GM19468 (cell line): ENCODE data around the gene SLC25A14.
A peak's percentile ranks its signal among the peaks of the same experiment; 100 is the strongest.

Experiments
- ATAC-seq: cut with Tn5 transposase; IDR thresholded peaks from one replicate; pipeline ENCODE4 v1.9.1; 2021; ENCODE audit warnings: mild to moderate bottlenecking, moderate library complexity, moderate number of reproducible peaks; ENCODE audit not compliant: unreplicated experiment; ENCODE audit errors: extremely low read depth

SLC25A14 gene

DNA sequence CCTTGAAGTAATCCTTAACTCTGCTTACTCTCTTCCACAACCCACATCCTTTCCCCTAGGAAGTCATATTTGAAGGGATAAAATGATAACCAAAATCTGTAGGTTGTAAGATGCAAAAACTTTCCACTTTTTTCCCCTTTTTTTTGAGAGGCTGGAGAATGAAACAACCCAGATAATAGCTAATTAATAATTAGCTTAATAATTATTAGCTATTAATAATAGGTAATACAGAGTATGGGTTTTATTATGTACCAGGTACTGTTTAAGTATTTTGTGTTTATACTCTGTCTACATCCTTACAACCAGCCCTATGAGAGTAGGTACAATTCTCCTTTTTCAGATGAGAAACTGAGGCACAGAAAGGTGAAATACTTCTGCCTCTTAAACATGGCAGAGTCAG is 36.4 kb downstream of the SLC25A14 start:
- ATAC-seq = no peak

DNA sequence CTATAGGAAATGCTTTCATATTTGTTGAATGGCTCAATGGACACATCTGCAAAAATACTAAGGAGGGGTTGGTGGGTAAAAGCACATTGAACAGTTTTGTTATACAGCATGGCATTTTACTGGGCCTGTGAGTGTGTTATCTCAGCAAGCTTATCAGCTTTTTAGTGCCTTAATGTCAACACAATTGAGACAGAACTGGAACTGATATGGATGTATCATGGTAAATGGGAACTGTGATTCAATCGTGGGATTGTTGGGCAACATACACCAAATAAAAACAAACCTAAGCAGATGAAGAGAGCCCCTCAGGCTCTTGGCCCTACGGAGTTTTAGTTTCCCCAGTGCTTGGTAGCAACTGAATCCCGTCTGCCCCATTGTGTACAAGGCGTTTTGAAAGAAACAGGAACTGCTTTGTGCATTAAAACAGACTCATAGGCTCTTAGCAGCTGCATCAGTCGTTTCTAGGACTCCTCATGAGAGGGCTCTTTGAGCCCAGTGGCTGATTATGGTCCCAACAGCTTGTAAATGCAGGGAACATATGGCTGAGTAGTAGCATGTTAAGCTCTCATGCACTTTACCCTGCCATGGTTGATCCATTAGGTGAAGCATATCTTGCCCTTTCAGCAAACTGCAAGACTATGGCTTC is 38.4 kb downstream of the SLC25A14 start:
- ATAC-seq = no peak

DNA sequence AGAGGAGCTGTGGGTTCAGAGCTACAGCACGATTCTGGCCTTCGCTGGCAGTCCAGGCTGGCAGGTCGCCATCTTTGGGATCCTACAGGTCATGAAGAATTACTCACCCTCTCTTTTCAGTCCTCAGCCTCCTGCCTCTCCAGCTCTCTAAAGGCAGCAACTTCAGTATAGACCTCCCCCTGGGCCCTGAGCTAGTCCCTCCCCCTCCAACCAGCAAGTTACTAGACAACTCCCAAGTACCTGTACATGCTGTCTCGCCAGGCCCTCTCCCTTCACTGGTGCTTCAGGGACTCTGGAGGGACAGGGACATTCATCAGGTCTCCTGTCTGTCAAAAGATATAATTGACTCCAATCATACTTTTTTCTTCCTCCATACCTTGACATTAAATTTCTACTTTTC is 45.8 kb downstream of the SLC25A14 start, which contains the start of gene GPR119:
Gene GPR119, minus strand, starts transcription at position 155 of the 400 bp plus-strand sequence. CDS start 227 bp downstream, outside the sequence.
- no peak for ATAC-seq

GRCh38 chrX:130386408-130386808 is 46.7 kb downstream of the SLC25A14 start:
- no peak for ATAC-seq

DNA sequence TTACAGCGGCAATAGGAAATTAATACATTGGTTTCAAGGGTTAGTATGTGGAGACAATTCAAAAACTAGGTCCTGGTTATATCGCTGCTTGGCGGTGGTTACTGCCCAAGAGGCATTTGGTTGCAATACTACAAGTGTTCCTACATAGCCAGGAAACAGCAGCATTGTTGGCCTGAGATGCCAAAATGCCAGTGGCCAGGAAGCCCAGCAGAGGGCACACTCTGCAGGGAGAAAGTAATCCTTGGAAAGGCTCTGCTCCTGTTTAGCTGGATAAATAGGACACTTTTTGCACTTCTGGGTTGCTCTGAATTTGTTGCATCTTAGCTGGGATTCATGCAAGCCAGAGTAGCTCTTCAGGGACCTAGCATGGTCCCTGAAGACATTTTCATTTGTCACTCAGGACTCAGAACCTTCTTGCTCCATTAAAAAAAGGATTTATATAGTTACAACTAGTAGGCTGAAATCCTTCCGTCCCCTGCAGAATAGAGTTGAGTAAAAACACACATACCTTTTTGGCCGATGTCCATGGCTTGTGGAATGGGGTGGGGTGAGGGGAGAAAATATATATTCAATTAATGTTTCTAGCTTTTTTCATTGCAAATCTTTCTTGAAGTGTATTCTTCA is 53.8 kb downstream of the SLC25A14 start:
- ATAC-seq = no peak

DNA sequence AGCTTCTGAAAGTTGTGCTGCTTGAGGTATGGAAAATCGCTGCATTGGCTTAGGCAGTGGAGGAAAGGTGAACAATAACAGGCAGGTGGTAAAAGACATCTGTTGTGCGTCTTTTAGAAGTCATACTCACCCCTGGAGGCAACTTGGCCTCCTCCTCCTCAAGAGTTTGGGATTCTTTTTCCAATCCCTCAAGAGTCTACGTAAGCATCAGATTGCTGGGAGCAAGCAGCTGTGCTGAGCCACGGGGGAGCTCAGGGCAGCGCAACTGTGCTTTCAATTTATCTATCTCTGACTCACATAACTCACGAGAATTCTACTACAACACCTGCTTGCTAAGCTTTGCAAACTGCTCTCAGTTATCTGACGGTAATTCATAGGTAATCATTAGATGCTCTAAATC is 55.6 kb downstream of the SLC25A14 start:
- ATAC-seq = no peak

DNA sequence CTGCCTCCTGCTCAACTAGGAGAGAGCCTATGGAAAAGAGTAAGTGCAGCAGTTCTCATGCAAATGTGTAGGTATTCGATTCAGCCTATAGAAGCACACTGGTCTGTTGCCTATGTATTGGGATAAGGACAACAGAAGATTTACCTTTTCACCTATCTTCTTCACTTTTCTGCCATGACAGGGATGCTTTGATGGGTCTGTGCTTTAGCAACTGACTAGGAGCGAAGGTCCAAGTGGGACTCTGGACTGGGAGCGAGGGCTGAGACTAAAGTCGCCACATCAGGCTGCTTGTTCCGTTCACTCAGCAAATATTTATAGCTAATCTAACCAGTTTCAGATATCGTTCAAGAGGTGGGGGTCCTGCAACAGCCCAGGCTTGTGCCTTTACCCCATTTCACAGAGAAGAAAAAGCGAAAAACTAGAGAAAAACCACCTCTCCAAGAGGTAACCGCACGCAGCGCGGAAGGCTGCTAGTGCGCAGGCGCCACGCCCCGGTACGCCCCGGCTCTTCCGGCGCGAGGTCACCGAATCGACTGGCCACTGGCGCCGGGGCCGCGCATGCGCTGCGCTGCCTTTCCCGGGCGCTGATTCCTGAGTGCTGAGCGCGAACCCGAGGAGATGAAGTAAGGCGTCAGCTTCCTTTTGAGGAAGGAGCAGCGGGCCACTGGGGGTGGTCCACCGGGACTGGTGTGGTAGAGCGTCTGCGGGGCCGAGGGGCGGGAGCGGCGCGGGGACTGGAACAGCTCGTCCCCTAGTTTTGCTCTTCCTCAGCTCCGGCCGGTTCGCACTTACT is 61.9 kb downstream of the SLC25A14 start, which contains the start of gene RBMX2:
Gene RBMX2, plus strand, starts transcription at position 573 of the 793 bp plus-strand sequence. Its CDS starts 46 bp downstream, at position 619.
- ATAC-seq = peak; percentile 87

DNA sequence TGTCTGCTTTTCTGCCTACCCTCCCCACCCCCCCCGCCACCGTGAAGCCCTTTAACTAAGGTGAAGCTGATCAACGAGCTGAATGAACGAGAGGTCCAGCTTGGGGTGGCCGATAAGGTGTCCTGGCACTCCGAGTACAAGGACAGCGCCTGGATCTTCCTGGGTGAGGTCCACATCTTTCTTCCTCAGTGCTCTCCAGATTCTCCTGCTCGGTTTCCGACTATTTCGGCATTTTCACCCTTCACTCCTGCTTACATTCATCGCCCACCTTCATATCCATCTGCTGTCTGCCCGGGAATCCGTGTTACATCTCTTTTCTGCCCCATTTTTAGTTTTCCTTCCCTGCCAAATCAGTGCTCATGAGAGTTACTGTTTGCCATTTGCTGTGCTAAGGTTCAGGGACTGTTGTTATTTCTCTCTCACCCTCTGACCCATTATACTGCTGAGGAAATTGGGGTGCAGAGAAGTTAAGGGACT is 62.5 kb downstream of the SLC25A14 start:
- no peak for ATAC-seq

DNA sequence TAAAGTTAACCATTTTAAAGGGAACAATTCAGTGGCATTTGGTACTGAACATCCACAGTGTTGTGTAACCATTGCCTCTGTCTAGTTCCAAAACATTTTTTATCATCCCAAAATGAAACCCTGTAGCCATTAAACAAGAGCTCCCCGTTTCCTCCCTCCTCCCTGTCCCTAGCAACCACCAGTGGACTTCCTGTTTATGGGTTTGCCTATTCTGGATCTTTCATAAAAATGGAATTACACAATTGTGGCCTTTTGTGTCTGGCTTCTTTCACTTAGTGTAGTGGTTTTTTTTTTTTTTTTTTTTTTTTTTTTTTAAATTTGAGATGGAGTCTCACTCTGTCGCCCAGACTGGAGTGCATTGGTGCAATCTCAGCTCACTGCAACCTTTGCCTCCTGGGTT is 73.7 kb downstream of the SLC25A14 start:
- ATAC-seq = no peak

GRCh38 chrX:130414800-130415199 is 75.1 kb downstream of the SLC25A14 start:
- ATAC-seq = no peak

DNA sequence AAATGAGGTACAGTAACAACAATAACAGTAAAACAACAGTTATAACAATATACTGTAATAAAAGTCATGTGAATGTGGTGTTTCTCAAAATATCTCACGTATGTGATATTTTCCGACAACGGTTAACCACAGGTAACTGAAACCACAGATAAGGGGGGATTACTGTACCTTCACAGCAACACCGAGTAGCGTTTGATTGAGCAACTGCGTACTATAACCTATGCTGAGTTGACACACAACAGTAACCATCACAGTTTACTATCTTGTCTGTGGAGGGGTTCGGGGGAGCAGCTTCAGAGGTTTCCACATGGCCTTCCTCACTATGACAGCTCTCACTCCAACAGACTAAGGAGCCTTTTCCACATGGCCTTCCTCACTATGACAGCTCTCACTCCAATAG is 75.5 kb downstream of the SLC25A14 start:
- ATAC-seq = no peak

DNA sequence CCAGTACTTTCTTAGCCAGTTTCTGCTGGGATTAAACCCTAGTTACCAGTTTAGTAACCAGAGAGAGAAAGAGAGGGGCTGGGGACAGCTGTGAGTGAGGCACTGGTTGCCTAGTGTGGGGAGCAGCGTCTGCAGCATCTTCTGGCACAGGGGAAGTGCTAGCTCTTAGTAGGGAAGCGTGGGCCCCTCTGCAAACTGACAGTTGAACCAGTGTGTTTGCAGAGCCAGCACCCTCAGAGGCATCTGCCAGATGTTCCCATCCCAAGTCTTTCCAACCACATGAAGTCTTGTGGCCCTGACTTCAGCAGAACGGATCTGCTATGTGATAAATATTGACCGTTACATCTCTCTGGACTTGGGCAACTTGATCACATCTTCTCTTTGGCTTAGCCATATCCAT is 77.1 kb downstream of the SLC25A14 start:
- ATAC-seq = no peak

DNA sequence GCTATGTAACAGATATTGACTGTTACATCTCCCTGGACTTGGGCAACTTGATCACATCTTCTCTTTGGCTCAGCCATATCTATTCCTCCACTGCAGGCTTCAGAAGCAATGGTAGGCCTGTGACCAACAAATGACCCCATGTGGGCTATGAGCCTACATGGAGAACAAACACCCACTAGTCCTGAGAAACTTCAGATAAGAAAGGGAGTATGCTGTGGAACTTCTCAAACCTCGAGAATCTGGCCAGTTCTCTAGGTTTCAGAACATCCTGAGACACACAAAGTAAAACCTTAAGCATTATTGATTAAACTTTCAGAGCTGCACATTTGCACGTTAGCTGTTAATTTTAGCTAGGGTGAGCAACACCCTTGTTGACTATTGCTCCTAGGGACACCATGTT is 78.3 kb downstream of the SLC25A14 start:
- no peak for ATAC-seq

DNA sequence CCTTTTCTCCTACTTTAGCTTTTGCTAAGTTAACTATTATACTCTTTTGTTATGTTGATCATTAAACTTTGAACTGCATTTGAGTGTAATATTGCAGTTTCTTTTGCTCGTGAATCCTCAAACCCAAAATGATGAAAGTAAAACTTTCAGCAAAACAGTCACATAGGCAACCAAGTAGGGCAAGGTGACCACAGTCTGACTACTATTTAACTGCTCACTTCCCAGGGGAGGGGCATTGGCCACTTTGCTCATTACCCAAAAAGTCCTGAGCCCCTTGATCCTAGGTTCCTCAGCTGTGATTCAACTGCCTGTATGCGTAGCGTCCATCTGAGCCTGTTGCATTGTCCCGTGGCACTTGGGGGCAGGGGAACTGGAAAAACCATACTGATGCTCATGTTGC is 79.0 kb downstream of the SLC25A14 start:
- ATAC-seq = no peak

GRCh38 chrX:130419263-130419662 is 79.5 kb downstream of the SLC25A14 start:
- no peak for ATAC-seq
